Pancreas (tissue), 10 donors: ENCODE results near the gene HAL. TPM values are rescaled to one million over a fixed set of nuclear protein-coding genes. Genes with fewer than 3 reads are reported as not detected.

Source experiments
- ATAC-seq, 4 donors: fragments of 200-7000 bp; cut with Tn5 transposase; one replicate each; pipeline versions ENCODE4 v1.8.0 to v1.9.1; 2020; ENCODE audit warnings: mild to moderate bottlenecking in 4 of 4, moderate library complexity in 4 of 4
- DNase-seq, 6 donors: peaks; one replicate each; pipeline ENCODE4 v3.0.0-alpha.2; 2020
- FAIRE-seq: peaks from 2 replicates; lab custom pipeline; 2012; peaks lifted over from hg19 to GRCh38; lab: Jason Lieb, UNC
- H3K27ac ChIP-seq, 4 donors: fragments of 200-600 bp; sonication (generic); 1 replicate in 3 of 4; 2 replicates in 1 of 4; pipeline versions ENCODE4 v1.5.0 to v1.8.0; 2020
- H3K27me3 ChIP-seq, 4 donors: fragments of 200-600 bp; one replicate each; pipeline ENCODE4 v1.8.0; 2021
- H3K36me3 ChIP-seq, 3 donors: fragments of 200-600 bp; sonication (generic) in 1 of 3; one replicate each; pipeline versions ENCODE4 v1.5.0 to v1.8.0; 2020 to 2021
- H3K4me1 ChIP-seq, 3 donors: fragments of 200-600 bp; one replicate each; pipeline ENCODE4 v1.8.0; 2021
- H3K4me3 ChIP-seq, 4 donors: fragments of 200-600 bp; sonication (generic) in 2 of 4; one replicate each; pipeline versions ENCODE4 v1.5.0 to v1.8.0; 2020 to 2021
- H3K9me3 ChIP-seq, 4 donors: fragments of 200-600 bp; one replicate each; pipeline ENCODE4 v1.8.0; 2021
- WGBS, 2 donors: extraction: QIAGEN DNeasy Blood & Tissue Kit; methylation state at CpG; one replicate each; pipeline ENCODE4 v1.1.7; 2013; 5-methylcytosine and 5-hydroxymethylcytosine counted together
- intact Hi-C, 3 donors: fragments of 100-400 bp; cut with DNase I; formaldehyde crosslinking; loops; one replicate each; pipeline versions ENCODE4 v1.11.1 to v1.14.2; 2022
- polyA plus RNA-seq, 2 donors: library from polyadenylated mRNA; stranded (reverse); fragments of 200-250 nt; gene quantifications; one replicate each; pipeline ENCODE4 v1.2.3, GENCODE V29; 2013
- total RNA-seq, 6 donors: library from RNA; stranded (reverse); fragmentation: NEBNext Ultra II Directional in 4 of 6; extraction: Animal tissue kit (Norgen Biotek cat#: 25700) in 4 of 6; gene quantifications; one replicate each; pipeline versions ENCODE4 v1.2.1 to v1.2.4, GENCODE V29; 2021 to 2023
- TF ChIP-seq, protein P1 (sequence below), 4 donors: fragments of 200-600 bp; sonication (generic) in 3 of 4; IDR thresholded peaks; one replicate each; pipeline versions ENCODE4 v1.5.0 to v1.8.0; 2021; ENCODE audit warnings: antibody characterized with exemption in 4 of 4
- donor health status: healthy with polysubstance abuse.
- donor health status: DM: no; HTN: no; CAD: no; lungs with moderate emphysema.
- donor health status: DM: no; HTN: no; CAD: no.
- donor health status: control.
- donor health status: control.
- donor health status: Bipolar disorder and iron deficiency.
- donor health status: DM: yes; HTN: yes; CAD: no.
- donor health status: DM: no; HTN: no; CAD: no.
- donor health status: DM: no; HTN: no; CAD: no.
- donor health status: DM: yes; HTN: yes; CAD: no.

HAL gene
- total and polyA plus RNA-seq, 8 donors = 0.08 to 1.2 (median 0.58) TPM; not detected in 1

DNA sequence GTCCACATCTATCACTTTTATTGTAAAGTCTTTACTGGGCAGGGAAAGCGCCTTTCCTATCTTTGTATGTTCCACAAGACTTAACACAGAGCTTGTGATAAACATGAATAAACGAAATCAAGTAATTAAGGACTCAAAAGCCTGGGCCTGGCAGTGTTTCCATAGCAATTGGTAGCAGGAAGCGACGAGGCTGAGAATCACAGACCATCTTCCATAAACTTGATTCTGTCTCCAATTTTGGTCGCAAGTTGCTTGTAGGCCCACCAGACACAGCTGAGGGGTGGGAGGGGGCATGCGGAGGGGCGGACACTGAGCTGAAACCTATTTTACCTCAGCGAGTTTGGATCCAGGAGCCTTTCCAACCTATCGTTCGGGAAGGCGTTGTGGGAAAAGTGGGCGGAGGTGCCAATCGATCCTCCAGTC is 54.0 kb downstream of the HAL start:
- peaks cover 0 to 7% (median 0%) of the 10 kb centered on the region in 3 donors for H3K4me1 ChIP-seq
- peak overlapping the region; percentile 61 to 89 (median 79) for H3K27ac ChIP-seq
- ATAC-seq = peak in 2 of 4 donors; percentile 6 to 9
- H3K36me3 ChIP-seq = no peaks in the 10 kb centered on the region
- intact Hi-C loops = no loop called here
- no peaks in the 10 kb centered on the region for H3K9me3 ChIP-seq
- TF ChIP-seq, protein P1, sequence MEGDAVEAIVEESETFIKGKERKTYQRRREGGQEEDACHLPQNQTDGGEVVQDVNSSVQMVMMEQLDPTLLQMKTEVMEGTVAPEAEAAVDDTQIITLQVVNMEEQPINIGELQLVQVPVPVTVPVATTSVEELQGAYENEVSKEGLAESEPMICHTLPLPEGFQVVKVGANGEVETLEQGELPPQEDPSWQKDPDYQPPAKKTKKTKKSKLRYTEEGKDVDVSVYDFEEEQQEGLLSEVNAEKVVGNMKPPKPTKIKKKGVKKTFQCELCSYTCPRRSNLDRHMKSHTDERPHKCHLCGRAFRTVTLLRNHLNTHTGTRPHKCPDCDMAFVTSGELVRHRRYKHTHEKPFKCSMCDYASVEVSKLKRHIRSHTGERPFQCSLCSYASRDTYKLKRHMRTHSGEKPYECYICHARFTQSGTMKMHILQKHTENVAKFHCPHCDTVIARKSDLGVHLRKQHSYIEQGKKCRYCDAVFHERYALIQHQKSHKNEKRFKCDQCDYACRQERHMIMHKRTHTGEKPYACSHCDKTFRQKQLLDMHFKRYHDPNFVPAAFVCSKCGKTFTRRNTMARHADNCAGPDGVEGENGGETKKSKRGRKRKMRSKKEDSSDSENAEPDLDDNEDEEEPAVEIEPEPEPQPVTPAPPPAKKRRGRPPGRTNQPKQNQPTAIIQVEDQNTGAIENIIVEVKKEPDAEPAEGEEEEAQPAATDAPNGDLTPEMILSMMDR (IDR thresholded peaks at IDR 0.05) = no peak
- no peak for DNase-seq
- peak overlapping the region; percentile 63 to 85 (median 73) for H3K4me3 ChIP-seq
- WGBS, 2 donors = 4 to 8% methylated on average over 13 of the region's 13 CpGs
- FAIRE-seq = no peak
- no peaks in the 10 kb centered on the region for H3K27me3 ChIP-seq

DNA sequence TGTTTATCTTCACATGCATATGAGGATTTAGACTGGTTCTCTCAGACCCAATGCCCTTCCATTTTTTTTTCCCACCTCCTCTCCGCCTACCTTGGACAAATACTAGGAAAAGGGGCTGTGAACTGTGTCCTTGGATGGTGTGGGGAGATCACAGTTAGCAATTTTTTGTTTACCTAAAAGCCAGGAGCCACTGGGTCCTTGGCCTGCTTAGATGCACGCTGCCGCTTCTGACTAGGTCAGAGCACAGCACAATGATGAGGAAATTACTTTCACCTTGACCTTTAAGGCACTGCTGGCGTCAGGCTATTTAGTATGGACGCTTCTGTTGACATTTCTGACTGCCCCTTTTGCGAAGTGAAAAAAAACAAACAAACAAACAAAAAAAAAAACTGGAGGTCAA is 55.6 kb downstream of the HAL start:
- H3K4me3 ChIP-seq = no peak overlapping the region
- no peaks in the 10 kb centered on the region for H3K36me3 ChIP-seq
- WGBS, 2 donors = 51 to 55% methylated on average over 6 of the region's 6 CpGs
- ATAC-seq (no peak), DNase-seq (no peak), FAIRE-seq (no peak)
- no peaks in the 10 kb centered on the region for H3K27me3 ChIP-seq
- H3K4me1 ChIP-seq = peaks cover 0 to 7% (median 0%) of the 10 kb centered on the region in 3 donors
- intact Hi-C loops = no loop called here
- TF ChIP-seq, protein P1 (IDR thresholded peaks at IDR 0.05) = no peak
- no peaks in the 10 kb centered on the region for H3K9me3 ChIP-seq
- no peak overlapping the region for H3K27ac ChIP-seq

Other genes starting within 250 kb of the HAL start
- gene NTN4, start 205.6 kb downstream of the HAL start, total RNA-seq = 10 to 100 TPM; 14.6 to 63.9 (median 22.7) TPM
- 10 to 100 TPM; 15.5 to 18.1 TPM for gene NTN4, start 205.6 kb downstream of the HAL start, polyA plus RNA-seq
- gene SNRPF, start 137.4 kb downstream of the HAL start, total RNA-seq = 1 to 10 TPM; 4.8 to 9.1 (median 6.5) TPM
- gene SNRPF, start 137.4 kb downstream of the HAL start, polyA plus RNA-seq = 10 to 100 TPM; 17.3 to 21.7 TPM
- gene CCDC38, start 53.7 kb downstream of the HAL start, total RNA-seq = not detected
- under 1 TPM in 1 of 2 donors, not detected in 1; 0.05 TPM for gene CCDC38, start 53.7 kb downstream of the HAL start, polyA plus RNA-seq
- gene AMDHD1, start 53.0 kb downstream of the HAL start, total RNA-seq = 1 to 10 TPM in 2 of 6 donors, under 1 TPM in 4; 0.55 to 1.1 (median 0.81) TPM
- 1 to 10 TPM; 1.1 to 1.8 TPM for gene AMDHD1, start 53.0 kb downstream of the HAL start, polyA plus RNA-seq
- 10 to 100 TPM; 24.7 to 57.1 (median 36.3) TPM for gene LTA4H, start 39.2 kb upstream of the HAL start, total RNA-seq
- gene LTA4H, start 39.2 kb upstream of the HAL start, polyA plus RNA-seq = 10 to 100 TPM; 20.0 to 26.9 TPM
- gene ELK3, start 198.0 kb upstream of the HAL start, total RNA-seq = 10 to 100 TPM in 1 of 6 donors, 1 to 10 TPM in 5; 4.0 to 12.9 (median 7.2) TPM
- 1 to 10 TPM; 2.9 to 4.4 TPM for gene ELK3, start 198.0 kb upstream of the HAL start, polyA plus RNA-seq